ENCODE measurements around the gene CYB5D1. TPM values are rescaled to one million over a fixed set of nuclear protein-coding genes. Genes with fewer than 3 reads are reported as not detected.

Gene CYB5D1
- total and polyA plus RNA-seq, 2 donors from 2014 or later: 14.3 to 20.4 TPM

DNA sequence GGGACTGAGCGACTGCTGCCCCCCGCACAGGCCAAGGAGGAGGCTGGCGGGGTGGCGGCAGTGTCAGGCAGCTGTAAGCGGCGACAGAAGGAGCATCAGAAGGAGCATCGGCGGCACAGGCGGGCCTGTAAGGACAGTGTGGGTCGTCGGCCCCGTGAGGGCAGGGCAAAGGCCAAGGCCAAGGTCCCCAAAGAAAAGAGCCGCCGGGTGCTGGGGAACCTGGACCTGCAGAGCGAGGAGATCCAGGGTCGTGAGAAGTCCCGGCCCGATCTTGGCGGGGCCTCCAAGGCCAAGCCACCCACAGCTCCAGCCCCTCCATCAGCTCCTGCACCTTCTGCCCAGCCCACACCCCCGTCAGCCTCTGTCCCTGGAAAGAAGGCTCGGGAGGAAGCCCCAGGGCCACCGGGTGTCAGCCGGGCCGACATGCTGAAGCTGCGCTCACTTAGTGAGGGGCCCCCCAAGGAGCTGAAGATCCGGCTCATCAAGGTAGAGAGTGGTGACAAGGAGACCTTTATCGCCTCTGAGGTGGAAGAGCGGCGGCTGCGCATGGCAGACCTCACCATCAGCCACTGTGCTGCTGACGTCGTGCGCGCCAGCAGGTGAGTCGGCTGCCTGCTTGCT, 8.6 kb upstream of the CYB5D1 start:
- H3K9me3 ChIP-seq (ENCODE audit: control insufficient read depth in 2 of 3, insufficient read depth in 1 of 3, low read length in 3 of 3): no peaks in the 10 kb centered on the region
- FAIRE-seq: no peak
- H3K4me1 ChIP-seq (ENCODE audit: control insufficient read depth in 2 of 3, insufficient read depth in 2 of 3, low read depth in 1 of 3, low read length in 3 of 3): peaks cover 0 to 16% (median 8%) of the 10 kb centered on the region in 3 donors
- H3K9ac ChIP-seq (ENCODE audit: low read length in 3 of 3): no peak overlapping the region
- no peak overlapping the region for H3K4me3 ChIP-seq (ENCODE audit: low read length in 3 of 3)
- H3K36me3 ChIP-seq (ENCODE audit: control insufficient read depth in 2 of 3, insufficient read depth in 3 of 3, low read length in 3 of 3): peaks cover 8 to 42% (median 23%) of the 10 kb centered on the region in 3 donors
- no peak overlapping the region for H3K27ac ChIP-seq (ENCODE audit: low read depth in 2 of 2, low read length in 2 of 2)
- TF ChIP-seq, protein P1, sequence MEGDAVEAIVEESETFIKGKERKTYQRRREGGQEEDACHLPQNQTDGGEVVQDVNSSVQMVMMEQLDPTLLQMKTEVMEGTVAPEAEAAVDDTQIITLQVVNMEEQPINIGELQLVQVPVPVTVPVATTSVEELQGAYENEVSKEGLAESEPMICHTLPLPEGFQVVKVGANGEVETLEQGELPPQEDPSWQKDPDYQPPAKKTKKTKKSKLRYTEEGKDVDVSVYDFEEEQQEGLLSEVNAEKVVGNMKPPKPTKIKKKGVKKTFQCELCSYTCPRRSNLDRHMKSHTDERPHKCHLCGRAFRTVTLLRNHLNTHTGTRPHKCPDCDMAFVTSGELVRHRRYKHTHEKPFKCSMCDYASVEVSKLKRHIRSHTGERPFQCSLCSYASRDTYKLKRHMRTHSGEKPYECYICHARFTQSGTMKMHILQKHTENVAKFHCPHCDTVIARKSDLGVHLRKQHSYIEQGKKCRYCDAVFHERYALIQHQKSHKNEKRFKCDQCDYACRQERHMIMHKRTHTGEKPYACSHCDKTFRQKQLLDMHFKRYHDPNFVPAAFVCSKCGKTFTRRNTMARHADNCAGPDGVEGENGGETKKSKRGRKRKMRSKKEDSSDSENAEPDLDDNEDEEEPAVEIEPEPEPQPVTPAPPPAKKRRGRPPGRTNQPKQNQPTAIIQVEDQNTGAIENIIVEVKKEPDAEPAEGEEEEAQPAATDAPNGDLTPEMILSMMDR (IDR thresholded peaks at IDR 0.05; ENCODE audit: borderline replicate concordance, extremely low read depth, insufficient read depth): no peak
- peak in 2 of 5 donors; percentile 52 to 74 for DNase-seq
- H3K27me3 ChIP-seq (ENCODE audit: control insufficient read depth, insufficient read depth, low read length): no peaks in the 10 kb centered on the region
- intact Hi-C loops (cut with DNase I): no loop called here

DNA sequence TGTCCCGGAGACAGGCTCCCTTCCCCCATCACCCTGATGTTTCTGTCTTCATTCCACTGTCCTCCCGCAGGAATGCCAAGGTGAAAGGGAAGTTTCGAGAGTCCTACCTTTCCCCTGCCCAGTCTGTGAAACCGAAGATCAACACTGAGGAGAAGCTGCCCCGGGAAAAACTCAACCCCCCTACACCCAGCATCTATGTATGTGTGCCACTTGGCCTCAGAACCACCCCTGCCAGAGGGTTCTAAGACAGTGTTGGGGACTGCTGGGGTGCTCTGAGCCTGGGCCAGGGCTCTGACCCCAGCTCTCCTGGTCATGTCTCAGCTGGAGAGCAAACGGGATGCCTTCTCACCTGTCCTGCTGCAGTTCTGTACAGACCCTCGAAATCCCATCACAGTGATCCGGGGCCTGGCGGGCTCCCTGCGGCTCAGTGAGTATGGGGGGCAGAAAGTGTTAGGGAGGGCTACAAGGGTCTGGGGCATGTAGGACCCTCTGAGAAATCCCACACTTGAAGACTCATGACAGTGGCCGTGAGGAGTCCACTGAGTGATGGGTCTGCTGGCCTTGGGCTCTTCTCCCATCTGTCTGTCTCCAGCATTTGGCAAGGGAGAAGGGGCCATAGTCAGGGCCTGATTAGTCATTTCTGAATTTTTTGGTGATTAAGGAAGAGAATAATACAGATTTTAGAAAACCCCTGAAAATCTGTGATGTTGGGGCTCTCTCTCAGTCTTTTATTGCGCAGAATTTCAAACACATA, 7.9 kb upstream of the CYB5D1 start:
- Histone ChIP-seq H3K27me3 (ENCODE audit: control insufficient read depth, insufficient read depth, low read length) (no peaks in the 10 kb centered on the region), H3K9me3 (ENCODE audit: control insufficient read depth in 2 of 3, insufficient read depth in 1 of 3, low read length in 3 of 3) (no peaks in the 10 kb centered on the region), H3K9ac (ENCODE audit: low read length in 3 of 3) (no peak overlapping the region), H3K36me3 (ENCODE audit: control insufficient read depth in 2 of 3, insufficient read depth in 3 of 3, low read length in 3 of 3) (peaks cover 8 to 42% (median 23%) of the 10 kb centered on the region in 3 donors), H3K27ac (ENCODE audit: low read depth in 2 of 2, low read length in 2 of 2) (no peak overlapping the region), H3K4me1 (ENCODE audit: control insufficient read depth in 2 of 3, insufficient read depth in 2 of 3, low read depth in 1 of 3, low read length in 3 of 3) (peaks cover 0 to 15% (median 8%) of the 10 kb centered on the region in 3 donors), H3K4me3 (ENCODE audit: low read length in 3 of 3) (no peak overlapping the region)
- intact Hi-C loops (cut with DNase I): no loop called here
- FAIRE-seq: no peak
- peak in 1 of 5 donors; percentile 42 for DNase-seq
- TF ChIP-seq, protein P1 (IDR thresholded peaks at IDR 0.05; ENCODE audit: borderline replicate concordance, extremely low read depth, insufficient read depth): no peak

DNA sequence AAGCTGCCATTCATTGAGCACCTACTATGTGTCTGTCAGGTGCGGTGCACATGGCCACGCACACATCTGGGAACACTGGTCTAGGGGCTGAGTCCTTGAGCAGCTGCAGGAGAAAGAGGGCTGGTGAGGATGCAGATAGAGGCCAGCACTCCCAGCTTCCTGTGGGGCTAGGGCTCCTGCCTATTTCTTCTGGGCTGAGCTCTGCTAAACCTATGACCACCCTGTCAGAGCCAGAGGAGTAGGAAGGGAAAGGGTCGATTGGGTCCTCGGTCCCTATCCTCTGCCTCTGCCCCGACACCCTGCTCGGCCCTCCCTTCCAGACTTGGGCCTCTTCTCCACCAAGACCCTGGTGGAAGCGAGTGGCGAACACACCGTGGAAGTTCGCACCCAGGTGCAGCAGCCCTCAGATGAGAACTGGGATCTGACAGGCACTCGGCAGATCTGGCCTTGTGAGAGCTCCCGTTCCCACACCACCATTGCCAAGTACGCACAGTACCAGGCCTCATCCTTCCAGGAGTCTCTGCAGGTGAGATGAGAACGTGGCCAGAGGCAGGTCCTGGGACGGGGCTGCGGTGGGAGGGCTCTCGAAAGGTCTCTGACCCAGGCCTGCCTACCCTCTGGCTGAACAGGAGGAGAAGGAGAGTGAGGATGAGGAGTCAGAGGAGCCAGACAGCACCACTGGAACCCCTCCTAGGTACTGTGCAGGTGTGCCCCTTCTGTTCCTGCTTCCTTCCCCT, 6.9 kb upstream of the CYB5D1 start:
- intact Hi-C loops (cut with DNase I): no loop called here
- H3K9me3 ChIP-seq (ENCODE audit: control insufficient read depth in 2 of 3, insufficient read depth in 1 of 3, low read length in 3 of 3): no peaks in the 10 kb centered on the region
- no peak overlapping the region for H3K9ac ChIP-seq (ENCODE audit: low read length in 3 of 3)
- H3K27ac ChIP-seq (ENCODE audit: low read depth in 2 of 2, low read length in 2 of 2): no peak overlapping the region
- H3K36me3 ChIP-seq (ENCODE audit: control insufficient read depth in 2 of 3, insufficient read depth in 3 of 3, low read length in 3 of 3): peaks cover 8 to 42% (median 23%) of the 10 kb centered on the region in 3 donors
- peaks cover 0 to 14% (median 0%) of the 10 kb centered on the region in 3 donors for H3K4me1 ChIP-seq (ENCODE audit: control insufficient read depth in 2 of 3, insufficient read depth in 2 of 3, low read depth in 1 of 3, low read length in 3 of 3)
- no peaks in the 10 kb centered on the region for H3K27me3 ChIP-seq (ENCODE audit: control insufficient read depth, insufficient read depth, low read length)
- FAIRE-seq: no peak
- peak in 2 of 5 donors; percentile 62 to 75 for DNase-seq
- TF ChIP-seq, protein P1 (IDR thresholded peaks at IDR 0.05; ENCODE audit: borderline replicate concordance, extremely low read depth, insufficient read depth): no peak
- no peak overlapping the region for H3K4me3 ChIP-seq (ENCODE audit: low read length in 3 of 3)
